Muscle layer of duodenum (tissue), 2 donors: ENCODE data around the gene TM6SF1.
"Not testable (repeated sequence)": the region's sequence is repeated elsewhere in the genome, so short reads cannot be mapped to it uniquely, and the experiment has no call there.

Source experiments
- H3K27ac ChIP-seq: one replicate; pipeline ENCODE4 v1.7.0; 2013; ENCODE audit warnings: mild to moderate bottlenecking, low read length
- H3K27me3 ChIP-seq: one replicate; pipeline ENCODE4 v1.7.0; 2013; ENCODE audit warnings: low read depth, mild to moderate bottlenecking, control low read depth, low read length
- H3K36me3 ChIP-seq, 2 donors: one replicate each; pipeline ENCODE4 v1.7.0; 2013; ENCODE audit warnings: low read length in 2 of 2, control low read depth in 1 of 2, mild to moderate bottlenecking in 1 of 2; ENCODE audit not compliant: insufficient read depth in 2 of 2, control insufficient read depth in 1 of 2
- H3K4me1 ChIP-seq, 2 donors: one replicate each; pipeline ENCODE4 v1.7.0; 2013; ENCODE audit warnings: low read length in 2 of 2, mild to moderate bottlenecking in 2 of 2, control low read depth in 1 of 2, moderate library complexity in 1 of 2; ENCODE audit not compliant: insufficient read depth in 2 of 2, control insufficient read depth in 1 of 2
- H3K4me3 ChIP-seq, 2 donors: one replicate each; pipeline ENCODE4 v1.7.0; 2013; ENCODE audit warnings: low read length in 2 of 2, low read depth in 1 of 2, mild to moderate bottlenecking in 1 of 2
- H3K9me3 ChIP-seq, 2 donors: one replicate each; pipeline ENCODE4 v1.7.0; 2013; ENCODE audit warnings: low read length in 2 of 2, control low read depth in 1 of 2, mild to moderate bottlenecking in 1 of 2; ENCODE audit not compliant: control insufficient read depth in 1 of 2
- donor health status: healthy.

The TM6SF1 gene

DNA sequence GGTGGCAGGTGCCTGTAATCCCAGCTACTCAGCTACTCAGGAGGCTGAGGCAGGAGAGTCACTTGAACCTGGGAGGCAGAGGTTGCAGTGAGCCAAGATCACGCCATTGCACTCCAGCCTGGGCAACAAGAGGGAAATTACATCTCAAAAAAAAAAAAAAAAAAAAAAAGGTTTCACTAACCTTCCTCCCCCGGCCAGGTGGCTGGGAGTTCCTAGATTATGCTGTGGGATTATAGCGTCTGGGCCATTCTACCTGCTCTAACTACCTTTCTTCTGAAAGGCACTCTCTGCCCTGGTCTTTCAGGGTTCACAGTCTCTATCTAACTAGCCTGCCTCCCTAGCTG, 15.5 kb upstream of the TM6SF1 start:
- not testable (repeated sequence) for H3K4me1 ChIP-seq, H3K27ac ChIP-seq, H3K36me3 ChIP-seq, H3K27me3 ChIP-seq, H3K9me3 ChIP-seq, H3K4me3 ChIP-seq

DNA sequence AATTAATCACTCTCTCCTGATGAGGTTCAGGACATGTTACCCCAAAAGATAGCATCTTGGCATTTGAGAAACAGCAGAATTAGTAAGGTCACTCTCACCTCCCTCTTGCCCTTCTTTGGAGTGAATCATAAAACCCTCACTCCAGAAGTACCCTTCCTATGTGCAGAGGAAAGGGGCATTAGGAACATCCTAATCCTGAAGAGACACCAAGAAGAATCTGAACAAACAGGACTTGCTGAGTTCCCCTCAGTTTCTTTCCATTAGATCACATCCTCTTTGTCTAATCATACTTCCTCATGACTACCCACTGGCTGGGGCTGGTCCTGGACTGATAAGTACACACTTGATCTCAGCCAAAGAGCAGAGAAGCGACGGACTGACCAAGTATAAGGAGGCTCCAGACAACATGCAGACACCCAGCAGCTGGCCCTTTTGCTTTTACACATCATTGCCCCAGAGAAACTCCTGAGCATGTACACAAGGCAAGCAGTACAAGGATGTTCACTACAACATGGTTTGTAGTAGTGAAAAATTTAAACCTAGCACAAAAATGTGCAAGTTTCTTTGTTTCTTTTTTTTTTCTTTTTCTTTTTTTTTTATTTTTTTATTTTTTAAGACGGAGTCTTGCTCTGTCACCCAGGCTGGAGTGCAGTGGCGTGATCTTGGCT, 15.0 kb upstream of the TM6SF1 start:
- no peak overlapping the region for H3K4me3 ChIP-seq
- no peak overlapping the region for H3K27ac ChIP-seq

DNA sequence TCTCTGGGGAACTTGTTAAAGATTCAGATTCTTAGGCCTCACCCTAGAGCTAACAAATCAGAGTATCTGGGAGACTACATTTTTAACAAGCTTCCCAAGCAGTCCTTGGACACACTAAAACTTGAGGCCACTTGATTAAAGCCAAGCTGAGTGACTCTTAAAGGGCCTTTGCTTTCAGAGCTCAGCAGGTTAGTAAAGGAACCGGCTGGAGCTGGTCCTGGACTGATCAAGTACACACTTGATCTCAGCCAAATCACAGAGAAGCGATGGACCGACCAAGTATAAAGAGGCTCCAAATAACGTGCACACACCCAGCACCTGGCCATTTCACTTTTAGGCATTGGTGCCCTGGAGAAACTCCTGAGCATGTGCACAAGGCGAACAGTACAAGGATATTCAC, 12.9 kb upstream of the TM6SF1 start:
- peaks cover 0 to 6% of the 10 kb centered on the region in 2 donors for H3K9me3 ChIP-seq
- H3K27me3 ChIP-seq, result no peaks in the 10 kb centered on the region
- no peaks in the 10 kb centered on the region for H3K4me1 ChIP-seq
- no peak overlapping the region for H3K27ac ChIP-seq
- no peak overlapping the region for H3K4me3 ChIP-seq
- H3K36me3 ChIP-seq, result no peaks in the 10 kb centered on the region

More for the DNA sequence above, 15.0 kb upstream of the TM6SF1 start:
- Histone ChIP-seq H3K36me3 (no peaks in the 10 kb centered on the region), H3K9me3 (no peaks in the 10 kb centered on the region), H3K27me3 (no peaks in the 10 kb centered on the region), H3K4me1 (no peaks in the 10 kb centered on the region)

DNA sequence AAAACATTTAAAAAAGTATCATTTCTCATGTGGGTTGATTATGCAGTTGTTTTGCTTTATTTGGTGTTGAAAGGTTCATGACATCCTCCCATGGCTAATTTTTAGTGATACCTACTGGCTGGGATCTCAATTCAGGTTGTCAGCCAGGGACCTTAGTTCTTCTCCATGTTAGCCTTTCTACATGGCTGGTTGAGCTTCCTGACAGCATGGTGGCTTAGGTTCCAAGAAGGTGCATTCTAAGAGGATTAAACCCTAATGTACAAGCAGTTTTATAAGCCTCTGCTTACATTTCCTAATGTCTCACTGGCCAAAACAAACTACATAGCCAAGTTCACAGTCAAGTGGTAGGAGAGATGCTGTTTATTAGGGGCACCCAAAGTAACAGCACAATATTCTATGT, 9.4 kb upstream of the TM6SF1 start:
- H3K27me3 ChIP-seq, result no peaks in the 10 kb centered on the region
- no peak overlapping the region for H3K4me3 ChIP-seq
- H3K4me1 ChIP-seq, result peaks cover 0 to 8% of the 10 kb centered on the region in 2 donors
- no peaks in the 10 kb centered on the region for H3K36me3 ChIP-seq
- H3K9me3 ChIP-seq, result peaks cover 0 to 6% of the 10 kb centered on the region in 2 donors
- no peak overlapping the region for H3K27ac ChIP-seq

DNA sequence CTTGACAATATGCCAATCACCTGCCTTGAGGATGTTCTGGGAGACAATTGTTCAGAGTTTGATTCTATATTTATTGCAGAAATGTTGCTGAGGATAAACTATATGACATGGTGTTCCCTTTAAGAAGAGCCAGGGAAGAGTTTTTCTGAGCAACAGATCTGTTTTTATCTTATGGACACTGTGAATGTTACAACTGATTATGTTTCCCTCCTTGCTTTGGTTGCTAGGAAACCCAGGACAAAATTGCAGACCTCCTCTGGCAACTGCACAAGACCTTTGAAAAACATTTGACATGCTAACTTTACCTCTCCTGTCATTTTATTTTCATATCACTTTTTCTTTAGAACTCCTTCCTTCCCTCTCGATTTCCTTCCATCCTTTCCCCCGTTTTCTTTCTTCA, 8.2 kb upstream of the TM6SF1 start:
- Histone ChIP-seq H3K4me3 (no peak overlapping the region), H3K4me1 (peaks cover 0 to 8% of the 10 kb centered on the region in 2 donors), H3K36me3 (no peaks in the 10 kb centered on the region), H3K9me3 (peaks cover 0 to 6% of the 10 kb centered on the region in 2 donors), H3K27me3 (no peaks in the 10 kb centered on the region), H3K27ac (no peak overlapping the region)

DNA sequence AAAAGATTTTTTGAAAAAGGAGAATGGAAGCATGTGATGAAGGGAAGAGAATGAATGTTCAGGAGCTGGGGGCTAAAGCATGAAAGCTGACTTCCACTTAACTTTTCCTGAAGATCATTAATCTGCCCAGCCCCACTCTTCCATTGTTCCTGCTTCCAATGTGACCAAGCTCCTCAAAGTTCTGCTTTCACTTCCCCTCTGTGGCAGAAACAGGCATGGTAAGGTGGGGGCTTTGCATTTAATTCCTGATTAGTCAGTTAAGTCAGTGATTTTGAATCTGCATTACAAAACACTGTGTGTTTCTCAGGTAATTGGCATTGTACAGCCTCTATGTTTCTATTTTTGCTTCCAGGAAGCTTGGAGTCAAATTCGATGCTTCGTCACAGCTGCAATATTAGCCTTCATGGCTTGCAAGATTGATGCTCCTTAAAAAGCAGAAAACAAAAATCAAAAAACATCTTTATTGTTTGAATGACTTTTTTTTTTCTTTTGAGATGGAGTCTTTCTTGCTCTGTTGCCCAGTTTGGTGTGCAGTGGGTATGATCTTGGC, 7.3 kb upstream of the TM6SF1 start:
- H3K27me3 ChIP-seq, result no peaks in the 10 kb centered on the region
- no peak overlapping the region for H3K4me3 ChIP-seq
- peaks cover 0 to 8% of the 10 kb centered on the region in 2 donors for H3K4me1 ChIP-seq
- H3K27ac ChIP-seq, result no peak overlapping the region
- H3K9me3 ChIP-seq, result peaks cover 0 to 6% of the 10 kb centered on the region in 2 donors
- no peaks in the 10 kb centered on the region for H3K36me3 ChIP-seq

DNA sequence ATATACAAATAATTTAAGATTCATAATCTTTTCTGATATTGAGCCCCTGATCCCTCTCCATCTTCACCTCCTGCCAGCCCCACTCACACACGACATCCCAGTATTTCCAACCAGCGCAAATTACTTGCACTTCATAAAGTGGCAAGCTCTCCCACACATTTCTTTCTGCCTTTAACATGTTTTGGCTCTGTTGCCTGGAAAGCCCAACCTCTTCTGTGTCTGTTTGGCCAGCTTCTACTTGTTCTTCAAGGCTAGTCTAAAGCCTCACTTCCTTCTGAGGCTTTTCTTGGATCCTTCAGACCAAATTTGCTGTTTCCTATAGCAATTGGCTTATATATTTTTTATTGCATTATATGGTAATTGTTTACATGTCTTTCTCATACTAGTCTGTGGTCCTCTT, 5.1 kb upstream of the TM6SF1 start:
- H3K9me3 ChIP-seq, result peaks cover 0 to 6% of the 10 kb centered on the region in 2 donors
- H3K4me3 ChIP-seq, result no peak overlapping the region
- H3K4me1 ChIP-seq, result peaks cover 0 to 8% of the 10 kb centered on the region in 2 donors
- H3K27ac ChIP-seq, result no peak overlapping the region
- H3K36me3 ChIP-seq, result no peaks in the 10 kb centered on the region
- H3K27me3 ChIP-seq, result no peaks in the 10 kb centered on the region

DNA sequence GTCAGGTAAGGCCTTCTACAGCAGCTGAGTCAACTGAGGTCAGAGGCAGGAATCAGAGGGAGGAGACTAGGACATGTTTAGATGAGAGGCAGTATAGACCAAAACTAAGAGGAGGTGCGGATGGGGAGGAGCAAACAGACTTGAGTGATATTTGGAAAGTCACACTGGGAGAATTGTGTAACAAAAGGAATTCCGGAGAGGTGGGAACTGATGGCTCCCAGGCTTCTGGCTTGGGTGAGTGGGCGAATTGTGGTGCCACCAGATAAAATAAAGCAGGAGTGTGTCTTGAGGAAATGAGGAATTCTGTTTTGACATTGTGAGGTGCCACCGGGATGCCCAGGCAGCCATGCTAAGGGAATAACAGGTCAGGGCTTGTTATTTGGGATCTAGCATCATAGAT, 3.3 kb upstream of the TM6SF1 start:
- Histone ChIP-seq H3K4me3 (no peak overlapping the region), H3K36me3 (no peaks in the 10 kb centered on the region), H3K4me1 (peaks cover 0 to 17% of the 10 kb centered on the region in 2 donors), H3K9me3 (no peaks in the 10 kb centered on the region), H3K27me3 (peaks cover 4% of the 10 kb centered on the region), H3K27ac (no peak overlapping the region)

DNA sequence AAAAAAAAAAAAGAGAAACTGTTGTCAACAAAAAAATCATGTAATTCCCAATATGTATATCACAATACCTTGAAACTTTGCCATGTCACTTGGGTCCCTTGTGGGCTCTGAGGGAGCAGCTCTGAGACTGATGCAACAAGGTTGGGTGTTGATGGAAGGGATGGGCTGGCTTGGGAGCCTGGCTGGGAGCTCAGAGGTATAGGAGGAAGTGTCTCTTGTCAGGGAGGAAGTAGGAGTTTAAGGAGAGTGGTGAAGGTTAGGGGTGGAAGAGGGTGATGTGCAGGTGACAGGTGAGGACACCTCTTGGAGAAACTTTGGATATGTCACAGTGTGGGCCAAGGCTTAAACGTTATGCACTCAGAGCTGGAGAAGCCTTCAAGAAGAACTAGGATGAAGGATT, 2.0 kb upstream of the TM6SF1 start:
- H3K4me3 ChIP-seq, result no peak overlapping the region
- H3K27ac ChIP-seq, result no peak overlapping the region
- H3K9me3 ChIP-seq, result no peaks in the 10 kb centered on the region
- peaks cover 4% of the 10 kb centered on the region for H3K27me3 ChIP-seq
- H3K4me1 ChIP-seq, result peaks cover 0 to 12% of the 10 kb centered on the region in 2 donors
- no peaks in the 10 kb centered on the region for H3K36me3 ChIP-seq

DNA sequence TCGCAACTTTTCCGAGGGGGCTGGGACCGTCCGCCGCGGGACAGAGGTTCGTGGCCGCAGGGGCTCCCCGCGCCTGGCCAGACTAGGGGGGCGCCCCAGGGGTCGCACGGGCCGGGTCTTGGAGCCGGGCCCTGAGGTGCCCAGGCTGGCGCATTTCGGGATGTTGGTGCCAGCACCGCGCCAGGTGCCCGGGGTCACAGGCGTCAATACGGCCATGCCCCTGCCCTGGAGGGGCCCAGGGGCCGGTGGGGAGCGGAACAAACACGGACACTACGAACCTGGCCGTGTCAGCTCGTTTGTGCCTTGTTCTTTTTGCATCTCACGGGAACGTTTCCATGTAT, 366 bp downstream of the TM6SF1 start:
- Histone ChIP-seq H3K4me3 (peak overlapping the region; percentile 45 to 84), H3K9me3 (no peaks in the 10 kb centered on the region), H3K36me3 (no peaks in the 10 kb centered on the region), H3K4me1 (peaks cover 0 to 9% of the 10 kb centered on the region in 2 donors), H3K27me3 (peaks cover 4% of the 10 kb centered on the region), H3K27ac (no peak overlapping the region)

DNA sequence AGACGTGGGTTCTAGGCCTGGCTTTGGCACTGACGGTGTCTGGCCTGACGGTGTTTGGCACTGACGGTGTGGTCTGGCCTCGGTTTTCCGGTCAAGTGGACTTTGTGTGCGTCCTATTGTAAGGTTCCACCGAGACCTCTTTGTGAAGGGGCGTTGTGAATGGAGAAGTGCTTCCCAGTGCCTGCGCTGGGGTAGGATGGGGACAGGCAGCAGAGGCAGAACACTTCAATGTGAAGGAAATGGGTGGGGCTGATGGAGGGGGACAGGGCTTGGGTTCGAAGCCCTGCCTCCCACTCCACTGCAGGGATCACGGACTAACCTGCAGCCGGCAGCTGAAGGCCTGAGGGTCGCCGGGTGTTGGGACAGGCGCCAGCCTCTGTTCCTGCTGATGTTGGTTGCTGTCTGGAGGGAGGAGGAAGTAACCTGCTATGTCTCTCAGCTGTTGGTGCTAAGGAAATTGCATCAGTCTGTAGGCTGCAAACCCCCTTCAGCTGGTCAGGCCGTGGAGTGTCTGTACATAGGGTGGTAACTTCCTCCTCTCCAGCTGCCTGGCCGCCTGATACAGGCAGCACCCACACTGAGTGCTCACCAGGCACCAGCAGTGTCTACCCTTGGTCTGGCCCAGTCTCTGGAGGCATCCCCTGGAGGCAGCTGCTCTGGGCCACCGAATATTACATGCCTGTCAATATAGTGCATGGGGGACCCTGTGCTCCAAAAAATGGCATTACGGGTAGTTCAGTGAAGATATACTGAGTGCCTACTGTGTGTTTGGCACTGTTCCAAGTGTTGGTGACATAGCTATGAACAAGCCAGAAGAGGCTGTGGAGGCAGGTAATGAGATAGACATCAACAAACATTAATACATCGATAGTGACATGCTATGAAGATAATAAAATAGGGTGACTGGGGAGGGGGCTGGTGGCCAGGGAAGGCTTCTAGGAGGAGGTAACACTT, 1.1 kb downstream of the TM6SF1 start:
- Histone ChIP-seq H3K27ac (no peak overlapping the region), H3K4me1 (peaks cover 0 to 9% of the 10 kb centered on the region in 2 donors), H3K36me3 (no peaks in the 10 kb centered on the region), H3K27me3 (peaks cover 4% of the 10 kb centered on the region), H3K4me3 (peak overlapping the region; percentile 45 to 84), H3K9me3 (no peaks in the 10 kb centered on the region)
